PC-3 (cell line): Measurements from ENCODE around the gene CNTN1. TPM values are rescaled to one million over a fixed set of nuclear protein-coding genes. Genes with fewer than 3 reads are reported as not detected.

Source experiments
- ATAC-seq: fragments of 200-7000 bp; cut with Tn5 transposase; 2 replicates; pipeline ENCODE4 v1.9.1; 2020; ENCODE audit warnings: mild to moderate bottlenecking, moderate library complexity
- BruUV-seq: library from RNA; stranded (reverse); fragments of 400-500 nt; replicated peaks from 2 replicates; lab custom pipeline; 2021; lab: Mats Ljungman, UMichigan
- CTCF ChIA-PET: fragments of 300-600 bp; sonication (Branson Sonifier 250); formaldehyde crosslinking; loops from one replicate; lab custom pipeline; 2022; ENCODE audit warnings: antibody characterized with exemption; lab: Charles Lee
- POLR2A ChIA-PET: fragments of 300-600 bp; sonication (Branson Sonifier 250); formaldehyde crosslinking; loops from one replicate; lab custom pipeline; 2022; ENCODE audit warnings: antibody characterized with exemption; ENCODE audit not compliant: unreplicated experiment; lab: Charles Lee
- DNase-seq: peaks from one replicate; pipeline ENCODE4 v3.0.0-alpha.2; 2015
- H2AFZ ChIP-seq: fragments of 300-600 bp; sonication (generic); 2 replicates; pipeline ENCODE4 v1.6.0; 2016; ENCODE audit warnings: antibody characterized with exemption, low read length
- H3F3A ChIP-seq: fragments of 300-600 bp; sonication (generic); one replicate; pipeline ENCODE4 v1.6.0; 2017; ENCODE audit warnings: antibody characterized with exemption, low read length, control low read depth, mild to moderate bottlenecking; ENCODE audit not compliant: unreplicated experiment
- H3K27ac ChIP-seq: fragments of 300-600 bp; sonication (generic); 2 replicates; pipeline ENCODE4 v1.5.1; 2016; ENCODE audit warnings: mild to moderate bottlenecking, low read length
- H3K27me3 ChIP-seq: fragments of 300-600 bp; sonication (generic); 2 replicates; pipeline ENCODE4 v1.6.1; 2016; ENCODE audit warnings: low read length, mixed read lengths
- H3K36me3 ChIP-seq: fragments of 300-600 bp; sonication (generic); 2 replicates; pipeline ENCODE4 v1.6.1; 2016; ENCODE audit warnings: low read depth, mixed run types, low read length, mixed read lengths
- H3K4me1 ChIP-seq: fragments of 300-600 bp; sonication (generic); 2 replicates; pipeline ENCODE4 v1.5.1; 2016; ENCODE audit warnings: low read length; ENCODE audit not compliant: insufficient read depth
- H3K4me2 ChIP-seq: fragments of 300-600 bp; sonication (generic); 2 replicates; pipeline ENCODE4 v1.6.0; 2016; ENCODE audit warnings: low read length
- H3K4me3 ChIP-seq: fragments of 300-600 bp; sonication (generic); 2 replicates; pipeline ENCODE4 v1.5.1; 2016; ENCODE audit warnings: mild to moderate bottlenecking, low read length, mixed read lengths
- H3K79me2 ChIP-seq: fragments of 300-600 bp; sonication (generic); 2 replicates; pipeline ENCODE4 v1.6.1; 2017; ENCODE audit warnings: low read length, mixed read lengths
- H3K9ac ChIP-seq: fragments of 300-600 bp; sonication (generic); 2 replicates; pipeline ENCODE4 v1.6.0; 2016; ENCODE audit warnings: mild to moderate bottlenecking, low read length
- H3K9me2 ChIP-seq: fragments of 300-600 bp; sonication (generic); replicated peaks from 2 replicates; pipeline ENCODE4 v1.6.1; 2016; ENCODE audit warnings: mixed run types, low read length, mixed read lengths
- H3K9me3 ChIP-seq: fragments of 300-600 bp; sonication (generic); 2 replicates; pipeline ENCODE4 v1.6.1; 2016; ENCODE audit warnings: low read length, mixed read lengths
- H4K20me1 ChIP-seq: fragments of 300-600 bp; sonication (generic); 2 replicates; pipeline ENCODE4 v1.6.1; 2016; ENCODE audit warnings: low read length, mixed read lengths
- EZH2 ChIP-seq: fragments of 300-600 bp; sonication (generic); IDR thresholded peaks from one replicate; pipeline ENCODE4 v1.6.1; 2017; ENCODE audit warnings: antibody characterized with exemption, mild to moderate bottlenecking, low read length; ENCODE audit not compliant: unreplicated experiment
- EZH2phosphoT487 ChIP-seq: fragments of 300-600 bp; sonication (generic); IDR thresholded peaks from 2 replicates; pipeline ENCODE4 v1.6.1; 2018; ENCODE audit warnings: mild to moderate bottlenecking, antibody characterized with exemption, low read length, borderline replicate concordance
- intact Hi-C: fragments of 100-400 bp; cut with micrococcal nuclease; formaldehyde crosslinking; loops from 2 replicates; pipeline ENCODE4 v1.9.0; 2023
- total RNA-seq: library from RNA; depleted of rRNA; stranded (reverse); fragments of >200 nt; gene quantifications from 2 replicates; pipeline ENCODE4 v1.2.3, GENCODE V29; 2014
- TF ChIP-seq, protein P1 (sequence below): fragments of 300-600 bp; sonication (generic); conservative IDR thresholded peaks from 2 replicates; pipeline ENCODE4 v1.5.1; 2017; ENCODE audit warnings: antibody characterized with exemption, low read depth, mild to moderate bottlenecking, low read length

The CNTN1 gene
- total RNA-seq, 1 experiment from 2014 or later = not detected

DNA sequence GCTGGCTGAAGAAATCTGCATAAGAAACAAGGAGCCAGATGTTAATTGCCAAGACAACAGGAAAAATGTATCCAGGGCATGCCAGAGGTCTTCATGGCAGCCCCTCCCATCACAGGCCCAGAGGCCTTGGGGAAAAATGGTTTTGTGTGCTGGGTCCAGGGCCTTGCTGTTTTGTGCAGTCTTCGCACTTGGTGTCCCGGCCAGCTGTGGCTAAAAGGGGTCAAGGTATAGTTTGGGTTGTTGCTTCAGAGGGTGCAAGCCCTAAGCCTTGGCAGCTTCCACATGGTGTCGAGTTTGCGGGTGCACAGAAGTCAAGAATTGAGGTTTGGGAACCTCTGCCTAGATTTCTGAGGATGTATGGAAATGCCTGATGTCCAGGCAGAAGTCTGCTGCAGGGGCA lies 29.9 kb upstream of the CNTN1 start:
- DNase-seq (no peak), ATAC-seq (no peak)
- H3K36me3 ChIP-seq = no peaks in the 10 kb centered on the region
- H3F3A ChIP-seq = no peaks in the 10 kb centered on the region
- no TSS peak for BruUV-seq
- ChIA-PET CTCF (no interaction called here), POLR2A (no interaction called here)
- no peaks in the 10 kb centered on the region for H3K9me3 ChIP-seq
- no peak overlapping the region for H2AFZ ChIP-seq
- intact Hi-C loops = no loop called here
- H4K20me1 ChIP-seq = no peaks in the 10 kb centered on the region
- no peaks in the 10 kb centered on the region for H3K9me2 ChIP-seq
- H3K4me3 ChIP-seq = no peak overlapping the region
- no peak overlapping the region for H3K4me2 ChIP-seq
- TF ChIP-seq, protein P1, sequence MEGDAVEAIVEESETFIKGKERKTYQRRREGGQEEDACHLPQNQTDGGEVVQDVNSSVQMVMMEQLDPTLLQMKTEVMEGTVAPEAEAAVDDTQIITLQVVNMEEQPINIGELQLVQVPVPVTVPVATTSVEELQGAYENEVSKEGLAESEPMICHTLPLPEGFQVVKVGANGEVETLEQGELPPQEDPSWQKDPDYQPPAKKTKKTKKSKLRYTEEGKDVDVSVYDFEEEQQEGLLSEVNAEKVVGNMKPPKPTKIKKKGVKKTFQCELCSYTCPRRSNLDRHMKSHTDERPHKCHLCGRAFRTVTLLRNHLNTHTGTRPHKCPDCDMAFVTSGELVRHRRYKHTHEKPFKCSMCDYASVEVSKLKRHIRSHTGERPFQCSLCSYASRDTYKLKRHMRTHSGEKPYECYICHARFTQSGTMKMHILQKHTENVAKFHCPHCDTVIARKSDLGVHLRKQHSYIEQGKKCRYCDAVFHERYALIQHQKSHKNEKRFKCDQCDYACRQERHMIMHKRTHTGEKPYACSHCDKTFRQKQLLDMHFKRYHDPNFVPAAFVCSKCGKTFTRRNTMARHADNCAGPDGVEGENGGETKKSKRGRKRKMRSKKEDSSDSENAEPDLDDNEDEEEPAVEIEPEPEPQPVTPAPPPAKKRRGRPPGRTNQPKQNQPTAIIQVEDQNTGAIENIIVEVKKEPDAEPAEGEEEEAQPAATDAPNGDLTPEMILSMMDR = no peak
- TF ChIP-seq EZH2phosphoT487 (no peak), EZH2 (no peak)
- no peaks in the 10 kb centered on the region for H3K79me2 ChIP-seq
- no peak overlapping the region for H3K9ac ChIP-seq
- H3K27ac ChIP-seq = no peak overlapping the region
- H3K4me1 ChIP-seq = no peaks in the 10 kb centered on the region
- no peaks in the 10 kb centered on the region; the same call in 1 of the 2 replicates for H3K27me3 ChIP-seq

DNA sequence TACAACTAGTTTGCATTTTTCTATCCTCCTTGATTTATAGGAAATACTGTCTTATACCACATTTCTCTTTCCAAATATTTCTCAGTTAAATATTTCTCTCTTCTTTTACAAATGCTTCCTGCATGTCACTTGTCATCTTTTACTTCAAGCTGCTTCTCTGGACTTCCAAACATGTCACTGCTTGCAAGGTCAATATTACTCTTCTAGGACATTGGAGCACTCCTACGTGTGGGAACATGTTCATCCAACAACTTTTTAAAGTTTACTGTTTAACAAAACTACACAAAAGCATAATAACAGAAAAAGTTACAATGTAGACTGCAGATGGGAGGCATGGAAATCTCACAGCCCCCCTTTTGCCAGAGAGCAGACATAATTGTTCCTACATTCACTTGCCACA lies 28.5 kb upstream of the CNTN1 start:
- Histone ChIP-seq H3K4me3 (no peak overlapping the region), H3K27ac (no peak overlapping the region), H3K4me2 (no peak overlapping the region), H4K20me1 (no peaks in the 10 kb centered on the region), H3K9me2 (no peaks in the 10 kb centered on the region), H3K9ac (no peak overlapping the region), H3K79me2 (no peaks in the 10 kb centered on the region), H3K36me3 (no peaks in the 10 kb centered on the region), H3K4me1 (no peaks in the 10 kb centered on the region), H3F3A (no peaks in the 10 kb centered on the region), H3K9me3 (no peaks in the 10 kb centered on the region), H3K27me3 (no peaks in the 10 kb centered on the region; the same call in 1 of the 2 replicates), H2AFZ (no peak overlapping the region)
- intact Hi-C loops = no loop called here
- ATAC-seq = no peak
- CTCF ChIA-PET = no interaction called here
- POLR2A ChIA-PET = no interaction called here
- BruUV-seq = no TSS peak
- DNase-seq = no peak
- TF ChIP-seq, protein P1 = no peak
- TF ChIP-seq EZH2phosphoT487 = no peak
- no peak for TF ChIP-seq EZH2

DNA sequence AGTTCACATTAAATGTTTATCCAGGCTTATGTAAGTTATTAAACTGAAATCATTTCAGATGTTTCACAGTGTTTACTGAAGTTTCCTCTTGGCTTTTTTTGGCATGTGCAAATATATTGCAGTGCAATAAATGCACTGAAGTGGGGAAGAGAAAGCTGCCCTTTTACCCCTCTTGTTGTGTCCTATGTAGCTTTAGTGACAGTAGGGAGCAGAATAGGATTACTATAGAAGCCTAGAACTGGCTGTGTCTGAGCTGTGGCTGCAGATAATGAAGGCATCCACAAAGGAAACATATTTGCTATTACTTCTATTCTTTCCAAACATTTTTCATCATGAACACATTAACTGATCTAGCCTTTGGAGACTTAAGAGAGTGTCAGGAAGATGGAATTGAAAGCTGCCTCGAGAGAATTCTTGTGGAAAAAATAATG lies 24.1 kb upstream of the CNTN1 start:
- Histone ChIP-seq H4K20me1 (no peaks in the 10 kb centered on the region), H3K27ac (no peak overlapping the region), H3F3A (no peaks in the 10 kb centered on the region), H3K9me3 (no peaks in the 10 kb centered on the region), H3K4me3 (no peak overlapping the region), H3K27me3 (no peaks in the 10 kb centered on the region; the same call in 1 of the 2 replicates), H3K79me2 (no peaks in the 10 kb centered on the region), H3K9me2 (no peaks in the 10 kb centered on the region), H3K9ac (no peak overlapping the region), H3K4me1 (no peaks in the 10 kb centered on the region), H2AFZ (no peak overlapping the region), H3K4me2 (no peak overlapping the region), H3K36me3 (no peaks in the 10 kb centered on the region)
- CTCF ChIA-PET = no interaction called here
- POLR2A ChIA-PET = no interaction called here
- no peak for DNase-seq
- TF ChIP-seq, protein P1 = no peak
- TF ChIP-seq EZH2phosphoT487 (no peak), EZH2 (no peak)
- no peak for ATAC-seq
- intact Hi-C loops = no loop called here
- no TSS peak for BruUV-seq
